Upper lobe of left lung (tissue), 6 donors: ENCODE measurements around the gene PPP3R1. TPM values are rescaled to one million over a fixed set of nuclear protein-coding genes. Genes with fewer than 3 reads are reported as not detected.
A peak's percentile ranks its signal among the peaks of the same experiment; 100 is the strongest.

Experiments used
- ATAC-seq, 2 donors: fragments of 200-7000 bp; cut with Tn5 transposase; one replicate each; pipeline ENCODE4 v1.9.1; 2022; ENCODE audit warnings: mild to moderate bottlenecking in 2 of 2, moderate library complexity in 2 of 2; ENCODE audit not compliant: low FRiP score in 2 of 2
- DNase-seq, 2 donors: peaks; one replicate each; pipeline ENCODE4 v3.0.0-alpha.2; 2019 to 2020
- H3K27ac ChIP-seq, 4 donors: fragments of 200-600 bp; sonication (generic); one replicate each; pipeline ENCODE4 v1.5.1; 2016 to 2019
- H3K27me3 ChIP-seq, 4 donors: fragments of 200-600 bp; sonication (generic); one replicate each; pipeline ENCODE4 v1.5.1; 2017 to 2019
- H3K36me3 ChIP-seq, 4 donors: fragments of 200-600 bp; sonication (generic); one replicate each; pipeline ENCODE4 v1.5.1; 2016 to 2019
- H3K4me1 ChIP-seq, 4 donors: fragments of 200-600 bp; sonication (generic); one replicate each; pipeline ENCODE4 v1.5.1; 2018 to 2019
- H3K4me3 ChIP-seq, 4 donors: fragments of 200-600 bp; sonication (generic); one replicate each; pipeline ENCODE4 v1.5.1; 2017 to 2019; ENCODE audit warnings: mild to moderate bottlenecking in 2 of 4, moderate library complexity in 1 of 4
- H3K9me3 ChIP-seq, 4 donors: fragments of 200-600 bp; sonication (generic); one replicate each; pipeline ENCODE4 v1.5.1; 2018 to 2019
- EP300 ChIP-seq, 4 donors: sonication (generic); formaldehyde crosslinking; IDR thresholded peaks; one replicate each; pipeline ENCODE4 v1.5.1; 2017; ENCODE audit warnings: antibody characterized with exemption in 4 of 4, control low read depth in 2 of 4
- POLR2A ChIP-seq, 4 donors: fragments of 450-650 bp; IDR thresholded peaks; one replicate each; pipeline ENCODE4 v1.5.1; 2016 to 2017; ENCODE audit warnings: antibody characterized with exemption in 4 of 4, mild to moderate bottlenecking in 2 of 4
- POLR2AphosphoS5 ChIP-seq, 2 donors: sonication (generic); formaldehyde crosslinking; IDR thresholded peaks; one replicate each; pipeline ENCODE4 v1.5.1; 2017; ENCODE audit warnings: antibody characterized with exemption in 2 of 2
- WGBS, 2 donors: methylation state at CpG; one replicate each; pipeline ENCODE4 v1.1.5; 2017 to 2018; 5-methylcytosine and 5-hydroxymethylcytosine counted together
- total RNA-seq, 6 donors: library from RNA; depleted of rRNA in 4 of 6; stranded (reverse); fragments of >200 nt in 4 of 6; gene quantifications; one replicate each; pipeline versions ENCODE4 v1.1.0 to v1.2.1, GENCODE V29; 2016 to 2021
- TF ChIP-seq, protein P1 (sequence below), 6 experiments: fragments of 450-650 bp in 4 of 6; fragments of 200-600 bp in 2 of 6; sonication (generic) in 2 of 6; IDR thresholded peaks; one replicate each; pipeline ENCODE4 v1.5.1; 2016 to 2019; ENCODE audit warnings: antibody characterized with exemption in 6 of 6
- donor health status: DM: no; HTN: no; CAD: no; lungs with moderate emphysema.
- donor health status: DM: no; HTN: yes; CAD: no; lungs with severe emphysema.

Gene PPP3R1
- total RNA-seq, 6 donors from 2014 or later = 14.7 to 56.6 (median 45.4) TPM

GRCh38 chr2:68206793-68207192, 45.5 kb downstream of the PPP3R1 start:
- Histone ChIP-seq H3K36me3 (no peaks in the 10 kb centered on the region), H3K27me3 (no peaks in the 10 kb centered on the region), H3K4me3 (no peak overlapping the region), H3K27ac (no peak overlapping the region), H3K9me3 (no peaks in the 10 kb centered on the region), H3K4me1 (peaks cover 15 to 43% (median 21%) of the 10 kb centered on the region in 4 donors)
- no peak for TF ChIP-seq POLR2A (IDR thresholded peaks at IDR 0.05)
- ATAC-seq = no peak
- DNase-seq = no peak

DNA sequence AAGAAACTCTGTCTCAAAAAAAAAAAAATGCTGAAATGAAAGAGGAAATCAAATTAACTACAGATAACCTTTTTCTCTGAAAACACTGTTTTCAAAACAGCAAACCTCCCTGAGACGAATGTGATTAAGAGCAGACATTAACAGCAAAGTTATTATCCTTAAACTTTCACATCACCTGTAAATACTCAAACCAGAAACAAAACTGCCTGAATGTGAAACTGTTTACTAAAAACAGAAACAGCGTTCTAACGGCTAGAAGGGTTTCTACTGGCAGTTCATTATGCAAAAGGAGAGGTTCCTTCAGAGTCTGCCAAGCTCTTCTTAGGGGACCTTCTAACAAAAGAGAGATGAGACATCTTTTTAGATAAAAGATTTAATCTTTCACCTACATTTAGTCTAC, 48.7 kb downstream of the PPP3R1 start:
- no peaks in the 10 kb centered on the region for H3K36me3 ChIP-seq
- WGBS, 2 donors = 40 to 42% methylated on average over 3 of the region's 3 CpGs
- H3K4me3 ChIP-seq = no peak overlapping the region
- ATAC-seq (no peak), DNase-seq (no peak)
- TF ChIP-seq EP300 (IDR thresholded peaks at IDR 0.05) (no peak), POLR2A (IDR thresholded peaks at IDR 0.05) (no peak), POLR2AphosphoS5 (IDR thresholded peaks at IDR 0.05) (no peak)
- TF ChIP-seq, protein P1, sequence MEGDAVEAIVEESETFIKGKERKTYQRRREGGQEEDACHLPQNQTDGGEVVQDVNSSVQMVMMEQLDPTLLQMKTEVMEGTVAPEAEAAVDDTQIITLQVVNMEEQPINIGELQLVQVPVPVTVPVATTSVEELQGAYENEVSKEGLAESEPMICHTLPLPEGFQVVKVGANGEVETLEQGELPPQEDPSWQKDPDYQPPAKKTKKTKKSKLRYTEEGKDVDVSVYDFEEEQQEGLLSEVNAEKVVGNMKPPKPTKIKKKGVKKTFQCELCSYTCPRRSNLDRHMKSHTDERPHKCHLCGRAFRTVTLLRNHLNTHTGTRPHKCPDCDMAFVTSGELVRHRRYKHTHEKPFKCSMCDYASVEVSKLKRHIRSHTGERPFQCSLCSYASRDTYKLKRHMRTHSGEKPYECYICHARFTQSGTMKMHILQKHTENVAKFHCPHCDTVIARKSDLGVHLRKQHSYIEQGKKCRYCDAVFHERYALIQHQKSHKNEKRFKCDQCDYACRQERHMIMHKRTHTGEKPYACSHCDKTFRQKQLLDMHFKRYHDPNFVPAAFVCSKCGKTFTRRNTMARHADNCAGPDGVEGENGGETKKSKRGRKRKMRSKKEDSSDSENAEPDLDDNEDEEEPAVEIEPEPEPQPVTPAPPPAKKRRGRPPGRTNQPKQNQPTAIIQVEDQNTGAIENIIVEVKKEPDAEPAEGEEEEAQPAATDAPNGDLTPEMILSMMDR (IDR thresholded peaks at IDR 0.05) = no peak
- no peaks in the 10 kb centered on the region for H3K9me3 ChIP-seq
- peaks cover 17 to 46% (median 23%) of the 10 kb centered on the region in 4 donors for H3K4me1 ChIP-seq
- H3K27me3 ChIP-seq = no peaks in the 10 kb centered on the region
- H3K27ac ChIP-seq = peak overlapping the region in 1 of 4 donors; percentile 9

DNA sequence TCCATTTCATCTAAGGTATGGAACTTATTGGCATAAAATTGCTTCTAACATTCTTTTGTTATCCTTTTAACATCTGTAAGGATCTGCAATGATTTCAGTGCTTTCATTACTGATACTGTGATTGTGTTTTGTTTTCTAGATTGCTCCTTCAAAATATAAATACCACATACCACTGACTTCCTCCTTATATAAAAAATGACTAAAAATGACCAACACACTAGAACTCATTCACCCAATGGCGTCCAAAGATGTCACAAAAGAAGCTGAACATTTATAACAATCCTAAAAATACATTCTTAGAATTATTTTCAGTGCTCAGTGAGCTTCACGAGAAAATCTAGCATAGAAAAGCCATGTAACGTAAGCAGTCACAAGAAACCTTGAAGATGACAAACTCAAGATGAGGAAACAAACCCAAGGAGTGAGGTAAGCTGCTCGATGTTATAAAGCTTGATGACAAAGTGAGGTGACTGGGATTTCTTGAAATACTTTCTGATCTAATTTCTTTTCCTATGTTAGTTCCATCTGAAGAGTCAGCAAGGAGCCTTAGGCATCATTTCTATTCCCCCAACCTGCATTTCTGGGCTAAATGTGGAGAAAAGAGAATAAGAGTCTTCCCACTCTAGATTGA, 52.1 kb downstream of the PPP3R1 start:
- Histone ChIP-seq H3K4me1 (peaks cover 16 to 39% (median 27%) of the 10 kb centered on the region in 4 donors), H3K27me3 (no peaks in the 10 kb centered on the region), H3K27ac (no peak overlapping the region), H3K9me3 (no peaks in the 10 kb centered on the region), H3K4me3 (no peak overlapping the region), H3K36me3 (no peaks in the 10 kb centered on the region)
- ATAC-seq (no peak), DNase-seq (no peak)
- 68 to 73% methylated on average over 4 of the region's 4 CpGs for WGBS, 2 donors
- TF ChIP-seq, protein P1 (IDR thresholded peaks at IDR 0.05) = no peak
- no peak for TF ChIP-seq POLR2A (IDR thresholded peaks at IDR 0.05)

GRCh38 chr2:68196120-68196716, 56.1 kb downstream of the PPP3R1 start:
- peak in 1 of 2 donors; percentile 57 for ATAC-seq
- Histone ChIP-seq H3K36me3 (no peaks in the 10 kb centered on the region), H3K9me3 (no peaks in the 10 kb centered on the region), H3K4me1 (peaks cover 9 to 50% (median 39%) of the 10 kb centered on the region in 4 donors), H3K4me3 (no peak overlapping the region), H3K27me3 (no peaks in the 10 kb centered on the region), H3K27ac (peak overlapping the region in 1 of 4 donors; percentile 0)
- DNase-seq = peak in 1 of 2 donors; percentile 34
- 48 to 50% methylated on average over 4 of the region's 4 CpGs for WGBS, 2 donors
- TF ChIP-seq POLR2AphosphoS5 (IDR thresholded peaks at IDR 0.05) (no peak), POLR2A (IDR thresholded peaks at IDR 0.05) (no peak), EP300 (IDR thresholded peaks at IDR 0.05) (no peak)
- TF ChIP-seq, protein P1 (IDR thresholded peaks at IDR 0.05) = peak in 4 of 6 experiments; percentile 55 to 69 (median 62)

GRCh38 chr2:68195096-68195495, 57.2 kb downstream of the PPP3R1 start:
- DNase-seq (no peak), ATAC-seq (peak in 1 of 2 donors; percentile 76)
- peaks cover 14 to 58% (median 39%) of the 10 kb centered on the region in 4 donors for H3K4me1 ChIP-seq
- H3K36me3 ChIP-seq = no peaks in the 10 kb centered on the region
- no peak overlapping the region for H3K4me3 ChIP-seq
- H3K27ac ChIP-seq = no peak overlapping the region
- no peaks in the 10 kb centered on the region for H3K9me3 ChIP-seq
- TF ChIP-seq, protein P1 (IDR thresholded peaks at IDR 0.05) = no peak
- TF ChIP-seq POLR2AphosphoS5 (IDR thresholded peaks at IDR 0.05) (no peak), POLR2A (IDR thresholded peaks at IDR 0.05) (no peak), EP300 (IDR thresholded peaks at IDR 0.05) (no peak)
- no peaks in the 10 kb centered on the region for H3K27me3 ChIP-seq
